Fibroblast of skin of left quadriceps (primary cell): ENCODE results near the gene ARHGAP26.
"Not testable (repeated sequence)": the region's sequence is repeated elsewhere in the genome, so short reads cannot be mapped to it uniquely, and the experiment has no call there.

Experiments used
- DNase-seq, 2 experiments: peaks; one replicate each; pipeline ENCODE4 v3.0.0-alpha.2; 2013; ENCODE audit warnings: low read depth in 2 of 2

The ARHGAP26 gene

DNA sequence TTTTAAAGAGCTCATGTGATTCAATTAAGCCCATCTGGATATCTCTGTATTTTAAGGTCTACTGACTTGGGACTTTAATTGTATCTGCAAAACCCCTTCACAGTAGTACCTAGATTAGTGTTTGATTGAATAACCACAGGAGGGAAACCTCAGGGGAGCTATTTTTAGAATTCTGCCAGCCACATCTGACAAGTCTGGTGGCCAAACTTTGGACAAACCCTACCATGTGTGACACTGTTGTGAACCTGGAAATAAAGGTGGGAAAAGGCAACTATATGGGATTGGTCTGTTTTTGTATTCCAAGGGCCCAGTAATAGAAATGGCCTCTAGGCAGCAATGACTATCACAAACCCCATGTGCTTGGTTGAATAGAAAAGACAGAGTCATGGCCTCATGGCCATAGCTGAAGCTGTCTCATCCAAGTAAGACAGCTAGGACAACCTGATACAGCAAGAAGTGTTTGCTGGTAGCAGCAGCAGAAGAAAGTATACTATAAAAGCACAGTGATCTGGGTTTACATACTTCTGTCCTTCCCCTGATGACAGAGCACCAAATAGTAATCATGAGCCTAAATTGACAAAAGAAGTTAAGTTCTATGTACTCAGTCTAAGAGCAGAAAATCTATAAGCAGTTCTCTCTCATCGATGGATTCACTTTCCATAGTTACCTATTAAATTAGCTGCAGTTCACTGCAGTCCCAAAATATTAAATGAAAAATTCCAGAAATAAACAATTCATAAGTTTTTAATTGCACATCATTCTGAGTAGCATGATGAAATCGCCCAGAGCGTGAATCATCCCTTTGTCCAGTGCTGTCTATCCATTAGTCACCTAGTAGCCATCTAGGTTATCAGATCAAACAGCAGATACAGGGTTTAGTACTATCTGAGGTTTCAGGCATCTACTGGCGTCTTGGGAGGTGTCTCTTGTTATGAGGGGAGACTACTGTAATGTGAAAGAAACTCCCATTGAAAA, 189.8 kb downstream of the ARHGAP26 start:
- DNase-seq, result peak in 1 of 2 experiments; percentile 20

- no peak for DNase-seq
Measured at GRCh38 chr5:142961440-142962173, 191.4 kb downstream of the ARHGAP26 start.

DNA sequence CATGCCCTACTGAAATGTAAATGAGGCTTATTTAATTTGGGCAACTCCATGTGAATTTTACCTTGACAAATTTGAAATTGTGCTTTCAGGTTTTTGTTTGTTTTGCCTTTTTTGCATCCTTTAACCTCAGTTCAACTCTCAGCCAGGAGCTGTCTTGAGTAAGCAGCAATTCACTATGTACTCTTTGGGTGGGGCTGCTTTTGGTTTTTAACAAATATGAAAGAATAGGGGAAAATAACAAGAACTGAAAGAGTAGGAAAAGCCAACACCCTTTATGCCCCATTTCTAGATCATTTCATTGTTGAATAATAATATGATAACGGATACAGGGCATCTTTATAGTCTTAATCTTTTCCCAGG, 192.0 kb downstream of the ARHGAP26 start:
- no peak for DNase-seq

DNA sequence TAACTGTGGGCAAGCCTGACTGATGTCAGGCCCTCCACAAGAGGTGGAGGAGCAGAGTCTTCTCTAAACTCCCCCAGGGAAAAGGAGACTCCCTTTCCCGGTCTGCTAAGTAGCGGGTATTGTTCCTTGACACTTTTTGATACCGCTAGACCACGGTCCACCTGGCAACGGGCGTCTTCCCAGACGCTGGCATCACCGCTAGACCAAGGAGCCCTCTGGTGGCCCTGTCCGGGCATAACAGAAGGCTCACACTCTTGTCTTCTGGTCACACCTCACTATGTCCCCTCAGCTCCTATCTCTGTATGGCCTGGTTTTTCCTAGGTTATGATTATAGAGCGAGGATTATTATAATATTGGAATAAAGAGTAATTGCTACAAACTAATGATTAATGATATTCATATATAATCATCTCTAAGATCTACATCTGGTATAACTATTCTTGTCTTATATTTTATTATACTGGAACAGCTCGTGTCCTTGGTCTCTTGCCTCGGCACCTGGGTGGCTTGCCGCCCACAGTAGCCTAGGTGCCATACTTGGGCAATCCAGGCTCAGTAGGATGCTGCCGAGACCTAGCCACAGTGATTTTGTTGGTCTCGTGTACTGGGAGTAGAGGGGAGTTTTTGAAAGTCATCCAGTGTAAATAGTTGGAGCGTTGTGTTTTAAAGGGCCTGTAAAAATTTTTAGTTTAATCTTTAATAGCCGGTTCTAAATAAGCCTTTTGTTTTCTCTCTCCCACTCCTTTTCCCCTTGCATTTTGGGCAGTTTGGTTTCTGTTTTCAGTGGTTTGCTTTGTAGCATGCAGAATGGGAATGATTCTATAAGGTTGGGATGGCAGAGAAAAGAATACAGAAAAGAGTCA, 195.3 kb downstream of the ARHGAP26 start:
- DNase-seq, result not testable (repeated sequence)

DNA sequence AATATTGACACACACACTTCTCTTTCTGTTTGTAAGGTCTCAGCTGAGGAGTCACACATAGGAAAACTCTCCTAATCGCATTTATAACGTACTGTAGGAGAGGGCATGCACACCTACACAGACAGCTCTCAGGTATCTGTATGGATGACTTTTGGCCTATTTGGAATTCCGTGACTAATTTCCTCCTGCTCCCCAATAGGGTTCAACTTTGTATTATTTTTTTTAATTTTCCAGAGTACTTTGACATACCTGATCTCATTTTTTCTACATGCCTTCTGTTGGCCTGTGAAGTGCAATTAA, 195.9 kb downstream of the ARHGAP26 start:
- no peak for DNase-seq

GRCh38 chr5:142969186-142969585, 199.0 kb downstream of the ARHGAP26 start:
- no peak for DNase-seq

DNA sequence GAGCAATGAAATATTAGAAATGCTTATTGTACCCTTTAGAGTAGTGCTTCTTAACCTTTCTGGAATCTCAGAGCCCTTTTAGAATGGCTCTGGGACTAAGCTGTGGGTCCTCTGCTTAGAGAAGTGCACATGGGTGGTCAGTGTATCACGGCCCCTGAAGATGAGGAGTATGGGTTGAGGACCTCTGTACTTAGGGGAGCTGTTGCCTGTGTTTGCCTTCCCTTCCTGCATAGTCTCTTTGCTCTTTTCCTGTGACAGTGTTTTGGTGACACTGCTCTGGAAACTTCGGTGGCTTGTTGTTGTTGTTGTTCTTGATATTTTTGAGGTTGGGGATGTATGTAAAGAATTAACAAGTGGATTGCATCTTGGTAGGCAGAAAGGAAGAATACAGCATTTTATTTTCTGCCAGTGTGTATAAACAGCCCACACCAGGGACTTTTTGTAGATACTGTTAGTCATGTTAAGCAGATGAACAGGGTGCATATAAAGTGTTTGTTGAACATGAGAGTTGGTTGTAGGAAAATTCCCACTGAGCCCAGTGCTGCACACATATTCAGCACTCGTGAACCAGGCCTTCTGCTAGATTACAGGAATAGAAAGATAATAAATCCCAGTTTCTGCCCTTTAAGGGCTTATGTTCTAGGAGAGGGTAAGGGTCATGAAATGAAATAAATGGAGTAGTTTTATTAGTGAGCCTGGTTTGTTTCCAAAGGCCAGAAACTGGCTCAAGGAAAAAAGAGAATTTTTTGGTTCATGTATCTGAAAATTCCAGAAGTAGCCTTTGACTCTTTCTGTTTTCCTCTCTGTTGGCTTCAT, 199.7 kb downstream of the ARHGAP26 start:
- no peak for DNase-seq

DNA sequence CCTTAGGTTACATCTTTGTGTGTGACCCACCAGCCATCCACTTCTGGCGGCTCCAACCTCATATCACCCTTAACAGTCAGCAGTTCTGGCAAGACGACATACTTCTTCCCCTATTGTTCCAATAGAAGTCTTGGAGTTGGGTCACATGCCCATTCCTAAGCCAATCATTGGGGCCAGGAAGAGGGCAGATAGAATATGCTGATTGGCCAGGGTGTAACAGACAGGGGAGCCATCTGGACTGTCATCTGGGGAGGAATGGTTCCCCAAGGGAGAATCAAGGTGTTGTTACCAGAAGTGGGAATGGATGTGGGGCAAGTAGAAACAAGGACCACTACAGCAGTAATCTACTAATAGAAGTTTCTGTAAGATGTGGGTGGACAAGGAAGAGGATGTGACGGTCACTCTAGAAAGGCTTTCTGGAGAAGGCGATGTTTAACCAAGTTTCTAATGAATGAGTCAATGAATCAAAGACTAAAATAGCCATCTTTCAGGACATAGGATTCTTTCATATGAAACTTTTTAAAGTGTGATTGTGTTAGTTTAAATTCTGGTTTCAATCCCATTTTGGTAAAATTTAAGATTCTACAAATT, 200.4 kb downstream of the ARHGAP26 start:
- DNase-seq, result no peak

GRCh38 chr5:142971303-142972013, 201.3 kb downstream of the ARHGAP26 start:
- DNase-seq, result no peak

GRCh38 chr5:142972064-142972570, 201.9 kb downstream of the ARHGAP26 start:
- DNase-seq, result no peak

GRCh38 chr5:142973932-142974331, 203.8 kb downstream of the ARHGAP26 start:
- no peak for DNase-seq

DNA sequence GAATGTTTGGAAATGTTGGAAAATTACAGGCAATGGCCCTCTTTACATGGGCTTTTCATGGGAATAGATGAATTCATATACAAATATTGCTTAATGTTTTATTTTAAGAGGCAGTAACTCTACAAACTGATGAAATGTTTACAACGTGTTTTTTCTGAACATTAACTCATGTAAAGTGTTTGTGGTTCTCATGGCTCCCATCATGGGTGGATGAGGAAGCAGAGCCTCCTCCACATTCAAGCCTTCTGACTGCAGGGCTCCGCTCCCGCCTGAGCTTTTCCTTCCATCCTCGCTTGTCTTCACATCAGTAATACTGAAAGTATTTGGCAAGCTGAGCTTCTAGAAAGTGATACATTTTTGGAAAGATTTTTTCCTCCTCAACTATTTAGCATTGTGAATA, 204.2 kb downstream of the ARHGAP26 start:
- peak; percentile 45 to 57 for DNase-seq

- DNase-seq, result no peak
Measured at GRCh38 chr5:142976861-142977260, 206.7 kb downstream of the ARHGAP26 start.

DNA sequence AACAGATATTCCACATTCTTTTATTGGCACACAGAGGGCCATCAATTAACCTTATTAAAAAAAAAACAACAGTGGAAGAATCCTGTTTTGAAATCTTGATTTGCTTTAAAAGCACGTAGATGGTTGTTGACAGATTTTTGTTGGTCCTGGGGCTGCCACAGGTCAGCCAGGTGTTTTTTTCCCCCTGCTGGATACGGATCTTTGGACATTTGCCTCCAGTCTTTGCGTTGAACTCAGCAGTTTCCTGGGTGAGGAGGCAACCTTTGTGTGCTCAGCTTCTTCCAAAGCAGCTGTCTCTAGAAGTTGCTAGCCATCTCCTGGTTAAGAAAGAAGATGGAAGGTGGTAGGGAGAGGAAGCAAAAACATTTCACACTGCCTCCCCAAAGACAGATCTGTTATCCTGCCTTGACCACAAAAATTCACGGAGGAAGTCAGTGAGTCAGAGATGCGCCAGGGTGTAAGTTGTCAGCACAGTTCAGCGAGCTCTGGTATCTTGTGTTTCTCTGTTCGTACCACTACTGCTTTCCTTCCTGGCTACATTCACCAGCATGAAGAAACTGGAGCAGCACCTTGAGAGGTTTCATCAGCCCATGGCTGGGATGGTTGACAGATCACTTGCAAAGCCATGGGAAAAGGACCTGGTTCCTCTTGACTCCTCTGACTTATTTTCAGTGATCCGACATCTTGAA, 207.3 kb downstream of the ARHGAP26 start:
- DNase-seq, result peak; percentile 81 to 84

GRCh38 chr5:142978252-142978651, 208.1 kb downstream of the ARHGAP26 start:
- no peak for DNase-seq

GRCh38 chr5:142978726-142979125, 208.5 kb downstream of the ARHGAP26 start:
- no peak for DNase-seq

GRCh38 chr5:142979636-142980035, 209.5 kb downstream of the ARHGAP26 start:
- DNase-seq, result no peak

DNA sequence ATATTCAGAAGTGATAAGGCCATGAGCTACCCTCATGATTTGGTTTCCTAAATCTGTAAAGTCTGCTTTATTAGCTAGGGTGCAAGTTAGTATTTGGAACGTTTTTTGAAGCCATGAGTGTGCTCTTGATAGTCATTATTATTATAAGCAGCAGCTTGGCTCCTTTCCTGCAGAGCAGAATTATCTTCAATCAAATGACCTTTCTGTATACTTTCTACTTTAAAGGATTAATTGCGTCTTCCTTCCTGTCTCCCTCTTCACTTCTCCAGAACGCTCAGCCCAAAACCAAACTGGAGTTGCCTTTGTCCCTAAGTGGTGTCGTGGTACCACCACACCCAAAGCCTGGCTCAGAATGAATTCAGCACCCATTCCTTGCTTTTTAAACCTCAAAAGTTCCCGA, 211.3 kb downstream of the ARHGAP26 start:
- no peak for DNase-seq
